CD4-positive, alpha-beta T cell treated with Interleukin-6 for 4 hours (primary cell): Measurements from ENCODE around the gene SCIMP.
"Not testable (repeated sequence)": the region's sequence is repeated elsewhere in the genome, so short reads cannot be mapped to it uniquely, and the experiment has no call there.

Experiments
- DNase-seq: peaks from one replicate; pipeline ENCODE4 v3.0.0-alpha.2; 2020; ENCODE audit warnings: mixed read lengths

Gene SCIMP

DNA sequence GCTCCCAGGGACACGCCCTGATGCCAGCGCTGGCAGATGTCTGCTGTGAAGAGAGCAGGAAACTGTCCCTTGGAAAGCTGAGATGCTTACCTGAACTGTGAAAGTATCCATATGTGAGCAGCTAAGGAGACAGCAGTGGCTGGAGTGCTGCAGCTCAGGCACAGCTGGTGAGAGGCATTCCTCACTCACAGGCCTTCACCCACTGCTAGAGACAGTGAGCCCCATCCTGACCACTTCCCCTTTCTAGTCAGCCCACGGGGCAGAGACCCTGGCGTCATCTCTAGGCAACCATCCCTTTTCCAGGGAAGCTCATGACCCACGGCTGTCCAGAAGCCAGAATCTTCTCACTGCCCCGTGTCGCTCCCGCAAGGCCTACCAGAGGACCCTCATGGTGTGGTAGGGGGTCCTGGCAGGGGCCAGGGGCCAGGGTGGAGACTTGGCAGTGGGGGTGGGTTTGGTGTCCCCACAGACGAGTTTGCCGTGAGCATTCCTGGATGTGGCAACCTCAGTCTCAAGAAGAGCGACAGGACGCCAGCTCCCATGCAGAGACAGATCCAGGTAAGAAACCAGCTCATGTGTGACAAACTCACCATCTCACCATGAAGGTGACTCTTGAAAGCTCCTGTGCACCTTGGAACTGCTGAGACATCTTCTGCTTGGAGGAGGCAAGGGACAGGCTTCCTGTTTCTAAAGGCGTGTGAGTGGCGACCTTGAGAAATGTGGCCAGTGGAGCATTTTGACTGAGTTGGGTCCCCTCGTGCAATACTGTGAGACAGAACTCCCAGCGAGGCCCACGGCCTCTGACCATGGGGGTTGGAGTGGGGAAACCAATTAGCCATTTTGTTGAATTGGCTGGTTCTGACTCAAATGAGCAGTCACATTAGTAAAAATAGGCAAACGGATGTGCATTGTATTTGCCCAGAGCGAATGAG, at the start of gene SCIMP:
SCIMP (minus strand) TSS at position 216 of the 932 bp plus-strand sequence; CDS start at position 111, 105 bp downstream.
- DNase-seq, result no peak

- no peak for DNase-seq
Observed at GRCh38 chr17:5283571-5284315, 49.1 kb upstream of the SCIMP start.

DNA sequence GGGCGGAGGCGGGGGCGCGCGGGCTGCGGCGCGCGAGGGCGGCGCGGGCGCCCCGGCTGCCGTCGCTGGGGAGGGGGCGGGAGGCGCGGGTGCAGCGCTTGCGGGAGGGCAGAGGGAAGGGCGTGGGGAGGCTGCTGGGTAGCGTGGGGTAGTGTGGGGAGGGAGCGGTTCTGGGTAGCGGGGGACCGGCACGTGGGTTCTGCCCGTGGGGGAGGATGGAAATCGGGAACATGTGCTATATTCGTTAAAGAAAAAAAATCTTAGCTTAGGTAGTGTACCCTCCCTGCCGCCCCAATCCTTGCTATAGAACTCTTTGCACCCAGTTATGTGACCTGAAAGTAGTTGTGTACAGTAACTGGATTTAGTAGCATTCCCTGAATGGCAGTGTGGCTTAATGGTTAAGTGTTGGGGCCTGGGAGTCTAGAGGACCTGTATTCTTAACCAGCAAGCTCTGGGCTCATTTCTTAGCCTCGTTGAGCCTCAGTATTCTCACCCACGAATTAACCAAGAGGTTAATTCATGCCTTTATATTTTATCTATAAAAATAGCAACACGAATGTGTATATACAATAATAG, 48.1 kb upstream of the SCIMP start:
- DNase-seq, result no peak

GRCh38 chr17:5281814-5282641, 47.4 kb upstream of the SCIMP start, which contains the start of gene RABEP1:
Gene RABEP1 (plus strand): TSS chr17:5282284. CDS start chr17:5282487, 203 bp downstream.
- peak; percentile 95 for DNase-seq

- DNase-seq, result no peak
Observed at GRCh38 chr17:5272322-5272721, 37.7 kb upstream of the SCIMP start.

DNA sequence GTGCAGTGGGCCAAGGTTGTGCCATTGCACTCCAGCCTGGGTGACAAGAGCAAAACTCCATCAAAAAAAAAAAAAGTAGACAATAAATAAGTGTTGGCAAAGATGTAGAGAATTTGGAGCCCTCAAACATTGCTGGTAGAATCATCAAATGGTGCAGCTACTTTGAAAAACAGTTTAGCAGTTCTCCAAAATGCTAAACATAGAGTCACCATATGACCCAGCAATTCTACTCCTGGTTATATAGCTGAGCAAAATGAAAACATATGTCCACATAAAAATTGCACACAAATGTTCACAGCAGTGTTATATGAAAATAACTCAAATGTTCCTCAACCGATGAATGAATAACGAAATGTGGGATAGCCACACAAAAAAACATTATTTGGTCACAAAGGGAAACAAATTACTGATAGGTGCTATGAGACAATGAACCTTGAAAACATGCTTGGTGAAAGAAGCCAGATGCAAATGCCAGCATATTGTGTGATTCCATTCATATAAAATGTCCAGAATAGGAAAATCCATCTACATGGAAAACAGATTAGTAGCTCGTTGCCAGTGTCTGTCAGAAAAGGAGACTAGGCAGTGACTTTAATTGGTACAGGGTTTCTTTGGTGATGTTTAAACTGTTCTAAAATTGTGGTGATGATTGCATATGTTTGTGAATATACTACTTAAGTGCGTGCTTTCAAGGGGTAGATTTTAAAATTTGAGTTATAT, 34.7 kb upstream of the SCIMP start:
- DNase-seq, result no peak

GRCh38 chr17:5264893-5265292, 30.2 kb upstream of the SCIMP start:
- no peak for DNase-seq

DNA sequence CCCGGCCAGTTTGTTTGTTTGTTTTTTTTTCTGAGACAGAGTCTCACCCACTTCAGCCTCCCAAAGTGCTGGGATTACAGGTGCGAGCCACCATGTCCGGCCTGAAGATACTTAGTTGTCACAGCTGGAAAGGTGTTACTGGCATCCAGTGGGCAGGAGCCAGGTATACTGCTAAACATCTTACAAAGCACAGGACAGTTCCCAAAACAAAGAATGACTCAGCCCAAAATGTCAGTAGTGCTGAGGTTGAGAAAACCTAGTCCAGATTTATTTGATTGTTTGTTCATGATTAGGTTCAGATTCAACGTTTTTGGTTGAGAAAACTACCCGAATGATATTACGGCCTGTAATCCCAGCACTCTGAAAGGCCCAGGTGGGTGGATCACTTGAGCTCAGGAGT, 28.8 kb upstream of the SCIMP start:
- no peak for DNase-seq

GRCh38 chr17:5262416-5262991, 27.8 kb upstream of the SCIMP start:
- DNase-seq, result no peak

DNA sequence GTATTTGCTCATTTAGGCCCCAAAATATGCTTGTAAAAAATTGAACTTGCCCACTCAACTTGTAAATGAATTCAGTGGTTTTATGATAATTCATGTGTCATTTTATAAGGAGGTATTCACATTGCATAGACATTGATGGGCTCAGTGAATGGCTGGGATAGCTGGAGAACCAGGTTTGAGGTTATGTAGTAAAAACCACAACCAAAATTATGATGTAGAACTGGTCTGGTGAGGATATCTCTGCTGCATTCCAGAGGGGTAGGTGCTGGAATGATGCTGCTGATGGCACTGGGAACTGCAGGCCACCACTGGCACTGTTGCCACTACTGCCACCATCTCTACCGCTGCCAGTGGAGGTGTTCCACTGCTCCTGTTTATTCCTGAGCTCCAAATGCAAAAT, 25.9 kb upstream of the SCIMP start:
- DNase-seq, result no peak

DNA sequence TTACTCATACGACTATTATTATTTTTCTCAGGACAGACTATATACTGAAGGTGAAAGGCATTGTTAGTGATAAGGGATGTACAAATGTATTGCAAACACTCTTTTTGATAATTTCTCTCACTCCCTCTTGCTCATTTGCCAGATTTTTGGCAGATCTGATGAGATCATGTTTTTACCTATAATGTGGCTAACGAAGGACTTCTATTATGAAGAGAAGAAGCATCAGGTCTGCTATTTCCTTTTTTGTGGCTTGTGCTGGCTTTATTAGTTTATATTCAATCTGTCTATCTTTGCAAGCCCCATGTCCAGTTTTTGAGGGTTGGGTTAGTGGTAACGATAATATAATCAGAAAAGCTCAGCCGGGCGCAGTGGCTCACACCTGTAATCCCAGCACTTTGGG, 22.5 kb upstream of the SCIMP start:
- no peak for DNase-seq

GRCh38 chr17:5254903-5255521, 20.4 kb upstream of the SCIMP start:
- no peak for DNase-seq

DNA sequence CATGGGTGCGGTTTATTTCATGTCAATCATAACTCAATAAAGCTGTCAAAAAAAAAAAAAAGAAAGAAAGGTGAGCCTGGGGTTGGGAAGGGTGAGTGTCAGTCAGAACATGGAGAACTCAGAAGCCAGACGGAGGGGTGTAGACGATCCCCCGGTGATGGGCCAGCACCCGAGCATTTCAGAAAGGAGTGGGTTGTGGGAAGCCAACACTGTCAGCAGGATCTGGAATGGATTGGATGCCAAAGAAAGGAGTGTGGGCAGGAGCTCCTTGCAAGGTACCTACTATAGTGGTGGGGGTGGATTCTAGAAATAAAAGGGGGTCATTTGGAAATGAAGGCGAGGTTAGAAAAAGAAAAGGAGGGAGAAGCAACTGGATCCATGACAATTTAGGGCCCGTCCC, 19.8 kb upstream of the SCIMP start:
- no peak for DNase-seq

- peak; percentile 72 for DNase-seq
Observed at GRCh38 chr17:5249615-5250014, 15.0 kb upstream of the SCIMP start.

DNA sequence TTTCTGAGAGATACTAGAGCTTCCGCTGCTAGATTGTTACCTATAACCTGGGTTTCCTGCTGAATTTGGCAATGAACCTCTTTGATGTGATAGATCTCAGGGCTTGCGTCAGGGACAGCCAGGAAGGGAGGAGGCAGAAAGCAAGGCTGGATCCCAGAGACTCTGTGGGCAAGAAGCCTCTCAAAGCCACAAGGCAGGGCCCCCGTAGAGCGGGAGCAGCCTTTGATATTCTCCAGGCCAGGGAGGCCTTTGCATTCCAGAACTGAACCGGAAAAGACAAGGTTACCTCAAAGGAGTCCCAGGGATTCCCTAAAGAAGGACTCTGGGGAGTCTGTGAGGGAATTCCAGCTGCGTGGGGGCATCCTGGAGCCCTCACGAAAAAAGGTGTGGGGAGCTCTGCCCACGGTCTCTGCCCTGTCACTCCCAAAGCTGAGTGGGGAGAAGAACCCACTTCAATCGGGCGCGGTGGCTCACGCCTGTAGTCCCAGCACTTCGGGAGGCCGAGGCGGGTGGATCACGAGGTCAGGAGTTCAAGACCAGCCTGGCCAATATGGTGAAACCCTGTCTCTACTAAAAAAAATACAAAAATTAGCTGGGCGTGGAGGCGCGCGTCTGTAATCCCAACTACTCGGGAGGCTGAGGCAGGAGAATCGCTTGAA, 14.3 kb upstream of the SCIMP start:
- DNase-seq, result no peak

GRCh38 chr17:5247621-5248020, 13.0 kb upstream of the SCIMP start:
- DNase-seq, result no peak

GRCh38 chr17:5241861-5242671, 7.4 kb upstream of the SCIMP start:
- peak; percentile 25 for DNase-seq

DNA sequence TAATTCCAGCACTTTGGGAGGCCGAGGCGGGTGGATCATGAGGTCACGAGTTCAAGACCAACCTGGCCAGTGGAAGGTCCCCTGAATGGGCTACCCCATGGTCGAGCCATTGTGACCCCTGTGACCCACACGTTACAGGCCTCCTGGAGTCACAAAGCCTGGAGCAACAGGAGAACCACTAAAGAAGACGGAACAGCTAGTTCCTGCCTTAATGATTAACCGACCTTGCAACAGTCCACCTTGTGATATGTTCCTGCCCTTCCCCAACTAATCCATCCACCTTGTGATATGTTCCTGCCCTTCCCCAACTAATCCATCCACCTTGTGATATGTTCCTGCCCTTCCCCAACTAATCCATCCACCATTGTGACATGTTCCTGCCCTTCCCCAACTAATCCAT, 5.1 kb upstream of the SCIMP start:
- not testable (repeated sequence) for DNase-seq

DNA sequence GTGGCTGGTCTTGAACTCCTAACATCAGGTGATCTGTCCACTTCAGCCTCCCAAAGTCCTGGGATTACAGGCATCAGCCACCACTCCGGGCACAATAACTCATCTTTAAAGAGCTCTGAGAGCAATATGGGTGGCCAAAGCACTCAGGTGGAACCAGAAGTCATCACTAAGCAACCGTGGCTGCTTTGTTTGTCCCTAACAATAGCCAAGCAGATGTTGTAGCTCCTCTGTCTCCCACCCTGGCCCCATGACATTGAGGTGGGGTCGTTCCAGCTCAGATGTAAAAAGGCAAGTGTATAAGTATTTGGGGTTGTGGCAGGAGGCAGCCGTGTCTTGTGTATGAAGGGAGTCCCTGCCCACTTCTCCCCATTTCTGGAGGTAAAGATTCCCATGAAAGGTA, 3.7 kb upstream of the SCIMP start:
- no peak for DNase-seq
